ENCODE measurements around the gene EIF3C.
"Not testable (repeated sequence)": the region's sequence is repeated elsewhere in the genome, so short reads cannot be mapped to it uniquely, and the experiment has no call there.

Gene EIF3C

DNA sequence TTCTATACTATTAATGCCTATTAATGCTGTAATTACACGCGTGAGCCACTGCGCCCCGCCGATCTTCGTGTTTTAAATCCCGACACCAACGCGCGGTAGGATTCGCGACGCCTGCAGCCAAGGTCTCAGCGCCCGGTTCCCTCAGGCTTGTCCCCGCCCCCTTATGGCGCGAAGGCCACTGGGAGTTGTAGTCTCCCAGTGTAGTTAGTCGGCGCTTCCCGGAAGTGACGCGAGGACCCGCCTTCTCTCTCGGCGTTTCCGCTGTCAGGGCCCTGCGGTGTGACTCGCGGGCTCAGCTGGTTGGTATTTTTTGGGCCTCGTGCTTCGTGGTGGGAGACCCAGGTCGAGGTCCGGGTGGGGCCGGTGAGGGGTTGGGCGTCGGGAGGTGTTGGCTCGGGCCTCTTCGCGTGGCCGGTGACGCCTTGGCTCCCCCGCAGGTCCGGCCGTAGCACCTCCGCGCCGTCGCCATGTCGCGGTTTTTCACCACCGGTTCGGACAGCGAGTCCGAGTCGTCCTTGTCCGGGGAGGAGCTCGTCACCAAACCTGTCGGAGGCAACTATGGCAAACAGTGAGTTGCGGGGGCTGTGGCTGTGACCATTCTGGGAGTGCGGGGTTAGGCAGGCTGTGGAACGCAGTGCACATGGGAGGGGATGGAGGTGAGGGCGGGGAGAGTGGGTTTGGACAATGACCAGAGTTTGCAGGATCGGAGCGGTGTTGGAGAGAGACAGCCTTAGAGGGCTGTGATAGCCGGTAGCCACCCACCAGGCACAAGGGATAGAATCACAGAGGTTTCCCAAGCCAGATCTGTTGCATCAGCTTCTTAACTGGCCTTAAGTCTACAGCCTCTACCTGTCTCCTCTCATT lies at the start of gene EIF3C:
EIF3C (plus strand) TSS at position 245 of the 864 bp plus-strand sequence; CDS start at position 468, 223 bp downstream.
- not testable (repeated sequence) for DNase-seq

DNA sequence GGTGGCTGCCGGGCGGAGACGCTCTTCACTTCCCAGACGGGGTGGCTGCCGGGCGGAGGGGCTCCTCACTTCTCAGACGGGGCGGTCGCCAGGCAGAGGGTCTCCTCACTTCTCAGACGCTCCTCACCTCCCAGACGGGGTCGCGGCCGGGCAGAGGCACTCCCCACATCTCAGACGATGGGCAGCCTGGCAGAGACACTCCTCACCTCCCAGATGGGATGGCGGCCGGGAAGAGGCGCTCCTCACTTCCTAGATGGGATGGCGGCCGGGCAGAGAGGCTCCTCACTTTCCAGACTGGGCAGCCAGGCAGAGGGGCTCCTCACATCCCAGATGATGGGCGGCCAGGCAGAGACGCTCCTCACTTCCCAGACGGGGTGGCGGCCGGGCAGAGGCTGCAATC lies 45.0 kb upstream of the EIF3C start:
- not testable (repeated sequence) for DNase-seq

DNA sequence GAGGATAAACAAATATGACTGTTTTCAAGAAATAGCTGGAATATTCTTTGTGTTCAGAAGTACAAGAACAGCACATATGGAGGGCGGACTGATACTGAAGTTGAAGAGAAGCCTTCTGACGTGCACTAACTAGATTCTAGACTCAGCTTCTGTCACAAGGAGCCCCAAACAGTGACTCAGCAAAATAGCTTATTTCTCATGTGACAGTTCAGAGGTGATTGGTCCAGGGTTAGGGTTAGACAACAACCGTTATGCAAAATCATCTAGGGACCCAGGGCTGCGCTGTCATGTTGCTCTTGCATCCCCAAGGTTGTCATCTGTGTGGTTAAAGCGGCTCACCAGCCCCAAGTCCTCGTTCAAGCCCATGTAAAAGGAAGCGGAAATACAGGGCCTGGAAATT lies 43.8 kb upstream of the EIF3C start:
- DNase-seq = not testable (repeated sequence)

GRCh38 chr16:28668199-28668598 lies 43.1 kb upstream of the EIF3C start:
- not testable (repeated sequence) for DNase-seq

GRCh38 chr16:28688327-28688952 lies 22.8 kb upstream of the EIF3C start:
- DNase-seq = not testable (repeated sequence)

- DNase-seq = not testable (repeated sequence)
Measured at GRCh38 chr16:28689425-28689824, 21.8 kb upstream of the EIF3C start.

DNA sequence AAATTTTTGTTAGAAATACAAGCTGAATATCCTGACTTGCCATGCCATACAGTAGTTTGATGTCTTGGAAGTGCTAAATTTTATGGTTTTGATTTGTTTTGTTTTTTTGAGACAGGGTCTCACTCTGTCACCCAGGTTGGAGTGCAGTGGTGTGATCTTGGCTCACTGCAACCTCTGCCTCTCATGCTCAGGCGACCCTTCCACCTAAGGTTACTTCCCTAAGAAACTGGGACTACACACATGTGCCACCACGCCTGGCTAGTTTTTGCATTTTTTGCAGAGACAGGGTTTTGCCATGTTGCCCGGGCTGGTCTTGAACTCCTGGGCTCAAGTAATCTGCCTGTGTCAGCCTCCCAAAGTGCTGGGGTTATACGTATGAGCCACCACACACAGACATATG lies 19.5 kb upstream of the EIF3C start:
- DNase-seq = not testable (repeated sequence)

DNA sequence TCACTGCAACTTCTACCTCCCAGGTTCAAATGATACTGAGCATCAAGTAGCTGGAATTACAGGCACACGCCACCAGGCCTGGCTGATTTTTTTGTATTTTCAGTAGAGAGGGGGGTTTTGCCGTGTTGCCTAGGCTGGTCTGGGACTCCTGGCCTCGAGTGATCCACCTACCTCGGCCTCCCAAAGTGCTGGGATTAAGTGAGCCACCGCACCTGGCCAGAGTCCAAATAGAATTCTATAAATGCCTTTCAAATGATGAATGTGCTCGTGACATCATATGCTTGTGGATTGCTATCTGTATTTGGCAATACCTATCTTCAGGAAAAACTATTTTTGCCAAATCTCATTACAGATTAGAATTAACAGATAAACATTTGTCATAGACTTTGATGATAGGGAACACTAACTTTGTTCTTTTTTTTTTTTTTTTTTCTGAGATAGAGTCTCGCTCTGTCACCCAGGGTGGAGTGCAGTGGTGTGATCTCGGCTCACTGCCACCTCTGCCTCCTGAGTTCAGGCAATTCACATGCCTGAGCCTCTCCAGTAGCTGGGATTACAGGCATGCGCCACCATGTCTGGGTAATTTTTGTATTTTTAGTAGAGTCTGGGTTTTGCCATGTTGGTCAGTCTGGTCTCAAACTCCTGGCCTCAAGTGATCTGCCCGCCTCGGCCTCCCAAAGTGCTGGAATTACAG lies 17.9 kb upstream of the EIF3C start:
- not testable (repeated sequence) for DNase-seq

DNA sequence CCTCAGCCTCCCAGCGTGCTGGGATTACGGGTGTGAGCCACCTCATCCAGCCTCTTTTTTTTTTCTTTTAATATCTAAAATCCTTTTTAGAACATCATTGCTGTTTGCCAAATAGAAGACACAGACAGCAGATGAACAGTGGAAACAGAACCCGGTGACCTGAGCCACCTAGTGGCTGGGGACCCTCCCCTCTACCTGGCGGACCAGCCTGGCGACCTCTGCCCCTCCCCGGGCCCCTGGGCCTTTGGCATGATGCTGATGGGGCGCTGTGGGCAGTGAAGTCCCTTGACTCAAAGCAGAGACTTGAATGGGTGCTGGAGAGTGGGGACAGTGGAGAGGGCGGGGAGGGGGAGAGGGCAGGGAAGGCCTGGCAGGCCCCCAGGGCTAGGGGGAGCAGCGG lies 11.5 kb upstream of the EIF3C start:
- not testable (repeated sequence) for DNase-seq

DNA sequence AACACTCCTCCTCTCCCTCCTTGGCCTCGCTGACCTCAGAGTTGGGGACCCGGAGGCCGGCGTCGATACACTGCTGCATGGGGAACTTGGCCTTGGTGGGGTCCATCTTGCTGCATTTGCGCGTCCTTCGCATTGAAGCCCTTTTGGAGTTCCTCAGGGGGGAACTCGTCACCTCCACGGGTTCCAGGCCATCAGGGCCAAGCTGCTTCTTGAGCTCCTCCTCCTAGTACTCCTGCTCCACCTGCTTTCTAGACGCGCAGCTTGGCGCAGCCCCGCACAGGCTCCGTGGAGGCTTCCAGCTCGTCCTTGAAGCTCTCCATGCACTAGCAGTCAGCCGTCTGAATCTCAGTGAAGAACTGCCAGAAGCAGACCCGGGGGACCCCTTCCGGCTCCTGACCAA lies 10.9 kb upstream of the EIF3C start:
- DNase-seq = not testable (repeated sequence)

- not testable (repeated sequence) for DNase-seq
Measured at GRCh38 chr16:28701384-28701783, 9.9 kb upstream of the EIF3C start.

GRCh38 chr16:28704246-28704645 lies 7.0 kb upstream of the EIF3C start:
- not testable (repeated sequence) for DNase-seq

GRCh38 chr16:28722852-28723650 lies 11.8 kb downstream of the EIF3C start:
- DNase-seq = not testable (repeated sequence)

DNA sequence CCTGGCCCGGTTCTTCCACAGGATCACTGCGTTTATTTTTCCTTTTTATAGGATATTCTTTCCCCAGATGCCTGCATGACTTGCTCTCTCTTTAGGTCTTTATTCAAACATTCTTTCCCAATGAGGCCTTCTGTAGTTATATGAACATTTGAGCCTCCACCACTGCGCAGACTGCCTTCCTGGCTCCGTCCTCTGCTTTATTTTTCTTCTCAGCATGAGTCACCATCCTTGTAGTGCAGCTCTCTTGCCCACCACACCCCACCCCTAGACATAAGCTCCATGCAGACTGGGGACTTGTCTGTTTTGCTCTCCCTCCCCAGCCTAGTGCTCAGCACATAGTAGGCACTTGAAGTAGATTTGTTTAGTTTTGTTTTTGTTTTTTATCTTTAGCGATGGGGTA lies 20.0 kb downstream of the EIF3C start:
- not testable (repeated sequence) for DNase-seq

DNA sequence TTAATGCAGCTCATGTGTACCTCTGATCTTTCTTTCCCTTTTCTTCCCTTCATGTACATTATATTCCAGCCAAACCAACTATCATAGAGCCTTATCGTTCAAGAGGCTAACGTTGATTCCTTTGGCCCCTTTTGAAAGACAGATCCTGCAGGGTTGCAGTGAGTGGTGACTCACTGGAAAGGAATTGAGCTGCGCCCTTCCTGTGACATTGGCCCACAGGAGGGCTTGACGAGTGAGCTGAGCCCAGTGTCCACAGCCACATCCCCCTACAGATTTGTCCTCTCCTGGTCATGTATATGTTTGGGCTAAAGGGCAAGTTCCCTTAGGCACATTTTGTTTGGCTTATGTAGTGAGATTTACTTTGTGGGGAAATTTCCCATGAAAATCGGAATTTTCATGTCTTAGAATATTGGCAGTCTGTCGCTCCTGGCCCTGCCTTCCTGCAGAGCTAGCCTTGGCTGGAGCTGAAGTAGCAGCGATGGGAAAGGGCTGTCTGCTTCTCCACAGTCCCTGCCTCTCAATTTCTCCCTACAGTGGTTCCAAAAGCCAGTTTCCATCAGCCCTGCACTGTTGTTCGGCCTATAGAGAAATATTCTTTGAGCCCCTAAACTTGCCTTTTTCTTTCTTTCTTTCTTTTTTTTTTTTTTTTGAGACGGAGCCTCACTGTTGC lies 21.3 kb downstream of the EIF3C start:
- DNase-seq = not testable (repeated sequence)

DNA sequence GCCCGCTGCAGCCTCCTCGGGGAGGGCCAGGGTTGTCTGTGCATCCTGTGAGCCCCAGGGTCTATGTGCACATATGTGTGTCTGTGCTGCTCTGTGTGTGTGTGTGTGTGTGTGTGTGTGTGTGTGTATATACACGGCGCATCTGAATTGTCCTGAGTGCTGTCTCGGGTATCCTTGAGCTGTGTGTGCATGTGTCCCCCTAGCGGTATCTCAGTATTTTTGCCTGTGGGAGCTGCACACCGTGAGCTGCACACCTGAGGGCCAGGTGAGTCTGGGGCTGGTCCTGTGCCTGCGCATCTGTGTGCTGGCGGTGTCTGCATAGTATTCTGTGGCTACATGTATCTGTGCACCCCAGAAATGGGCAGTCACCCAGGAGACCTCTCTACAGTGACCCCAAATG lies 28.5 kb downstream of the EIF3C start:
- DNase-seq = not testable (repeated sequence)

DNA sequence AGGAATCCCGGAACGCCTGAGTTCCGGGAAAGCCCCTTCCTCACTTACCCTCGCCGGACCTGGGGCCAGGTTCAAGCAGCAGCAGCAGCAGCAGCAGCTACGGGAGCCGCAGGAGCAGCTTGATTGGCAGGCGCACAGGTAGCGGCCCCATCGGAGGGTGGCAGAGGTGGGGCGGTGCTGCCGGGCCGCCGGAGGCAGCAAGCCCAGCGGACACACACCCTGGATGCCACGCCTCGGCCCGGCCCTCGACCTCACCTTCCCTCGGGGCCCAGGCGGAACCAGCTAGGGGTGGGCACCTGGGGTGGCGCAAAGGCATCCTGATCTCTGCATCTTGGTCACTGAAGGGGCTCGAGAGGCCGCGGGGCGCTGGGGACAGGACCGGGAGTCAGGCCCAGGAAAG lies 29.4 kb downstream of the EIF3C start:
- DNase-seq = not testable (repeated sequence)

DNA sequence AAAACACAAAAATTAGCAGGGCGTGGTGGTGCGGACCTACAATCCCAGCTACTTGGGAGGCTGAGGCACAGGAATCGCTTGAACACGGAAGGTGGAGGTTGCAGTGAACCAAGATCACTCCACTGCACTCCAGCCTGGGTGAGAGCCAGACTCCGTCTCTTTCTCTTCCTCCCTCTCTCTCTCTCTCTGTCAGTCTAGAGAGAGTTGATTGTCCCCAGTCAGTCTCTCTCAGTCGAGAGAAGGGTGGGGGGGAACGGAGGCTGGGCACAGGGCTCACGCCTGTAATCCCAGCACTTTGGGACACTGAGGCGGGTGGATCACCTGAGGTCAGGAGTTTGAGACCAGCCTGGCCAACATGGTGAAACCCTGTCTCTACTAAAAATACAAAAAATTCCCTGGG lies 30.0 kb downstream of the EIF3C start:
- not testable (repeated sequence) for DNase-seq

DNA sequence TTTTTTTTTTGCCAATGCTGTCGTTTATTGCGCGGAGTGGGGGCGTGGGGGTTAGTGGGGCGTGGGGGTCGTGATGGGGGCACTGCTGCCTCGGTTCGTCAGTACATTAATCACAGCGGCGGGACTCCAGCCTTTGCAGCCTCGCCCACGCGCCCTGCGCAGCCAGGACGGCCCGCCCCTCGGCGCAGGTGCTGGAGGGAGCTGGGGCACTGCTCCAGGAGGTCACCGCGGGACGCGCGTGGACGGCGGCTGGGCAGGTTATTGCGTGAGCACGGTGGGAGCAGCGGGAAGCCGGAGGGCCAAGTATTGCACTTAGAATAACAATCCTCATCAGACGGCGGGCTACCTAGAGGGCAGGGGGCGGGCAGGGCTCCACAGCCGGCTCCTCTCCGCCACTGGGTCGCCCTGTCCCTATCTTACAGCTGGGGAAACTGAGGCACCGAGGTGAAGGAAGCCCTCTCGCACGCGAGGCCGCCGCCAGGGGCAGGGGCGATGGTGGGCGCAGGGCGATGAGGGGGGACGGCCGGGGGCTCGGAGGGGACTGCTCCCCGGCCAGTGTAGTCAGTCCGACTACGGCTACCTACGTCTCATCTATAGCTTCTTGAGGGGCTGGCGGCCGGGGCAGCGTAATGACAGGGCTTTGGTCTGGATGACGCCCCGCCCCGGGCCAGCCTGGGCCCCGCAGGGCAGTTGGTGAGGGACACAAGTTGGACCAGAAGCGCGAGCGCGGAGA lies 35.5 kb downstream of the EIF3C start:
- DNase-seq = not testable (repeated sequence)

GRCh38 chr16:28749997-28750465 lies 38.8 kb downstream of the EIF3C start:
- DNase-seq = not testable (repeated sequence)

GRCh38 chr16:28750469-28751067 lies 39.3 kb downstream of the EIF3C start:
- DNase-seq = not testable (repeated sequence)

All from KG1 (cell line).